MM.1S (cell line): ENCODE results near the gene ADARB2.

Experiments used
- CTCF ChIP-seq: fragments of 300-600 bp; sonication (generic); IDR thresholded peaks from 2 replicates; pipeline ENCODE4 v1.5.1; 2016; ENCODE audit warnings: antibody characterized with exemption, low read length, mixed read lengths
- EZH2 ChIP-seq: fragments of 300-600 bp; sonication (generic); optimal IDR thresholded peaks from 2 replicates; pipeline ENCODE3; 2017; ENCODE audit warnings: low read depth, mild to moderate bottlenecking, antibody characterized with exemption, low read length, mixed read lengths
- EZH2phosphoT487 ChIP-seq: fragments of 300-600 bp; sonication (generic); IDR thresholded peaks from 2 replicates; pipeline ENCODE4 v1.6.1; 2018; ENCODE audit warnings: antibody characterized with exemption, low read length

DNA sequence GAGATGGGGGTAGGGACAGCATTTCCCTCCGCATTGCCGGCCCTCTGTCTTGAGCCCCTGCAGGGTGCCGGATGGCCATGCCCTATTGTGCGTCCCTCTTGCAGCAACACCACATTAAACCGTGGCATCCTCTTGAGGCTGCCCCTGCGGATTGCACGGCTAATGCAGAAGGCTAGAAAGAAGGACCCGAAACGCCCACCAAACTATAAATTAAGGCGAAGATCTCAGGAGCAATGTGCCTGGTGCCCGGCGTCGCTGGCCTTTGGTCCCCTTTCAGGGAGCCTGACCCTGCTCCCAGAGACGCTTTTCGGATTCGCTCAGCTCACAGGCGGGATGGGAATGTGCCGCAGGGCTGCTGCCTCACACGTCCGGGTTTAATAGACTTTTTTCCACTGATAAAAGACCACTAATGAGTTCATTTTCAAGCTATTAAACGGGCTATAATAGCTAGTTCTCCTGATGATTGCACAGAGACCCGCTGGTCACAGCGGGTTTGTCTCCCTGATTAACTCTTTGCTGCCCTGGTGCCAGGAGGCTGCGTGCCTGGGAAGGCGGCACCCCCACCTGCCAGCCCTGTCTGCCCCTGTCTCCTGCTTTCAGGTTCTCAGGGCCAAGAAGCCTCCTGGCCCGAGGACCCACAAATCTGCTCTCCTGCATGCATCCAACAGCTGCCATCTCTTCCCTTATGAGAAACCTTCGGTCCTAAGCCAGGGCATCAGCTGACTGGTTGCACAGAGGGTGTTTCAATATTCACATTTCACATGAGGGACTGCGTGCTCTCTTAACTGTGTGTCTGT is 128.3 kb downstream of the ADARB2 start:
- no peak for TF ChIP-seq CTCF
- no peak for TF ChIP-seq EZH2phosphoT487
- TF ChIP-seq EZH2 = no peak
